ENCODE results near the gene SLC13A1.

DNA sequence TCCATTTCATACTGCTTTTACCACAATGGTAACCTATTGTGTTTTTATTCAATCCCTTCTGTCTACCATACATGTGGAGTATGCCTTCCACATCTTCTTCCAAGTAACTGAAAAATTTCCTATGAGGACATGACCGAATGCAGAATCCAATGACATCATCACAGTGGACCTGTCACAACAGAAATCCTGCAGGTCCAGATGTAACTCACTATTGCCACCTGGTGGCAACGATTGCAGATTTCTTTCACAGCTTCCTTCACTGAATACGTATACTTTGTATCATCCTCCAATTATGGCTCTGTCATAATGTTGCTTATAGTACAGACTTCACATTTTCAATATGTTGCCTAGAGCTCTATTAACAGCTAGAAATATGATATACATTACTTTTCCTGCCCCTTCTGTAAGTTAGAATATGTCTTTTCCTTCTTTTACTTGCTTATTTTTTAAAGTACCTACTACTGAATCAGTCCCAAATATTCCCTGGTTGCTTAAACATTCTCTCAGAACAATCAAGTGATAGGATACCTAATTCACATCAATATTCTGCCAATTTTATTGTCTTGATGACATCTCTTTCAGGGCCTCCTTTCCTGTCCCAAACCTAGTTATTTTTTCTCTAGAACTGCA lies 45.4 kb downstream of the SLC13A1 start:
- no peak for TF ChIP-seq EP300 (IDR thresholded peaks at IDR 0.05)
- TF ChIP-seq, protein P1, sequence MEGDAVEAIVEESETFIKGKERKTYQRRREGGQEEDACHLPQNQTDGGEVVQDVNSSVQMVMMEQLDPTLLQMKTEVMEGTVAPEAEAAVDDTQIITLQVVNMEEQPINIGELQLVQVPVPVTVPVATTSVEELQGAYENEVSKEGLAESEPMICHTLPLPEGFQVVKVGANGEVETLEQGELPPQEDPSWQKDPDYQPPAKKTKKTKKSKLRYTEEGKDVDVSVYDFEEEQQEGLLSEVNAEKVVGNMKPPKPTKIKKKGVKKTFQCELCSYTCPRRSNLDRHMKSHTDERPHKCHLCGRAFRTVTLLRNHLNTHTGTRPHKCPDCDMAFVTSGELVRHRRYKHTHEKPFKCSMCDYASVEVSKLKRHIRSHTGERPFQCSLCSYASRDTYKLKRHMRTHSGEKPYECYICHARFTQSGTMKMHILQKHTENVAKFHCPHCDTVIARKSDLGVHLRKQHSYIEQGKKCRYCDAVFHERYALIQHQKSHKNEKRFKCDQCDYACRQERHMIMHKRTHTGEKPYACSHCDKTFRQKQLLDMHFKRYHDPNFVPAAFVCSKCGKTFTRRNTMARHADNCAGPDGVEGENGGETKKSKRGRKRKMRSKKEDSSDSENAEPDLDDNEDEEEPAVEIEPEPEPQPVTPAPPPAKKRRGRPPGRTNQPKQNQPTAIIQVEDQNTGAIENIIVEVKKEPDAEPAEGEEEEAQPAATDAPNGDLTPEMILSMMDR (IDR thresholded peaks at IDR 0.05), result peak; percentile 56 to 73 (median 69)
- TF ChIP-seq POLR2A (IDR thresholded peaks at IDR 0.05), result no peak

Data from tibial nerve (tissue), 4 donors.